Endothelial cell of umbilical vein (primary cell): Measurements from ENCODE around the gene CNTNAP2.

Source experiments
- EZH2 ChIP-seq: IDR thresholded peaks from 2 replicates; pipeline ENCODE4 v1.6.1; 2012; ENCODE audit warnings: borderline replicate concordance, low read depth, mild to moderate bottlenecking, moderate library complexity, low read length, inconsistent platforms; ENCODE audit not compliant: severe bottlenecking
- JUN ChIP-seq: IDR thresholded peaks from 2 replicates; pipeline ENCODE4 v1.6.1; 2011; ENCODE audit warnings: borderline replicate concordance, low read depth; ENCODE audit not compliant: insufficient read length, insufficient read depth
- TF ChIP-seq, protein P1 (sequence below), 2 donors: IDR thresholded peaks; 1 replicate in 1 of 2; 2 replicates in 1 of 2; pipeline ENCODE4 v1.5.1; 2011; ENCODE audit warnings: low read length in 2 of 2, mild to moderate bottlenecking in 2 of 2, moderate library complexity in 2 of 2, control low read depth in 1 of 2, inconsistent platforms in 1 of 2, low read depth in 1 of 2; ENCODE audit not compliant: insufficient read depth in 1 of 2; ENCODE audit errors: extremely low read depth in 1 of 2

DNA sequence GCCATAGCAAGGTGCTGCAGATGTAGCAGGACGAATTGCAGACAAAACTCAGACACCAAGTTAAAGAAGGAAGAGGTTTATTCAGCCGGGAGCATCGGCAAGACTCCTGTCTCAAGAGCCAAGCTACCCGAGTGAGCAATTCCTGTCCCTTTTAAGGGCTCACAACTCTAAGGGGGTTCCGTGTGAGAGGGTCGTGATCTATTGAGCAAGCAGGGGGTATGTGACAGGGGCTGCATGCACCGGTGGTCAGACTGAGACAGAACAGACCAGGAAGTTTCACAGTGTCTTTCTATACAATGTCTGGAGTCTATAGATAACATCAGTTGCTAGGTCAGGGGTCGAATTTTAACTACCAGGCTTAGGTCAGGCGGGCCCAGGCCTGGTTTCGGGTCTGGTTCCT lies 2252.0 kb downstream of the CNTNAP2 start:
- TF ChIP-seq, protein P1, sequence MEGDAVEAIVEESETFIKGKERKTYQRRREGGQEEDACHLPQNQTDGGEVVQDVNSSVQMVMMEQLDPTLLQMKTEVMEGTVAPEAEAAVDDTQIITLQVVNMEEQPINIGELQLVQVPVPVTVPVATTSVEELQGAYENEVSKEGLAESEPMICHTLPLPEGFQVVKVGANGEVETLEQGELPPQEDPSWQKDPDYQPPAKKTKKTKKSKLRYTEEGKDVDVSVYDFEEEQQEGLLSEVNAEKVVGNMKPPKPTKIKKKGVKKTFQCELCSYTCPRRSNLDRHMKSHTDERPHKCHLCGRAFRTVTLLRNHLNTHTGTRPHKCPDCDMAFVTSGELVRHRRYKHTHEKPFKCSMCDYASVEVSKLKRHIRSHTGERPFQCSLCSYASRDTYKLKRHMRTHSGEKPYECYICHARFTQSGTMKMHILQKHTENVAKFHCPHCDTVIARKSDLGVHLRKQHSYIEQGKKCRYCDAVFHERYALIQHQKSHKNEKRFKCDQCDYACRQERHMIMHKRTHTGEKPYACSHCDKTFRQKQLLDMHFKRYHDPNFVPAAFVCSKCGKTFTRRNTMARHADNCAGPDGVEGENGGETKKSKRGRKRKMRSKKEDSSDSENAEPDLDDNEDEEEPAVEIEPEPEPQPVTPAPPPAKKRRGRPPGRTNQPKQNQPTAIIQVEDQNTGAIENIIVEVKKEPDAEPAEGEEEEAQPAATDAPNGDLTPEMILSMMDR (IDR thresholded peaks at IDR 0.05; ENCODE audit: extremely low read depth in 1 of 2, insufficient read depth in 1 of 2, low read depth in 1 of 2, low read length in 2 of 2) = no peak
- no peak for TF ChIP-seq EZH2
- no peak for TF ChIP-seq JUN
